K562 (cell line): Measurements from ENCODE around the gene METTL18. TPM values are rescaled to one million over a fixed set of nuclear protein-coding genes. Genes with fewer than 3 reads are reported as not detected.

Experiments used
- ATAC-seq: fragments of 200-7000 bp; cut with Tn5 transposase; 3 replicates; pipeline ENCODE4 v1.9.1; 2020; ENCODE audit warnings: moderate library complexity
- BruUV-seq: library from RNA; stranded (reverse); fragments of 400-500 nt; replicated peaks from 2 replicates; lab custom pipeline; 2021; lab: Mats Ljungman, UMichigan
- CTCF ChIA-PET: fragments of 300-600 bp; formaldehyde crosslinking; extraction: SDS; loops from one replicate; lab custom pipeline; 2021; ENCODE audit warnings: low intra/inter-chr PET ratio; lab: Yijun Ruan, JAX
- POLR2A ChIA-PET: fragments of 300-600, 350-650 bp; sonication (Branson Sonifier 250); formaldehyde crosslinking; extraction: SDS; loops from one replicate; lab custom pipeline; 2021; ENCODE audit warnings: antibody characterized with exemption, inconsistent platforms; lab: Yijun Ruan, JAX
- DNase-seq, 4 experiments: peaks; one replicate each; pipeline versions ENCODE4 v3.0.0 to v3.0.0-alpha.2; 2011 to 2018; ENCODE audit warnings: low spot score in 3 of 4, mixed read lengths in 3 of 4; ENCODE audit errors: extremely low read depth in 1 of 4
- FAIRE-seq: peaks from 2 replicates; lab custom pipeline; 2011; peaks lifted over from hg19 to GRCh38; lab: Jason Lieb, UNC
- H2AFZ ChIP-seq: 2 replicates; pipeline ENCODE4 v1.6.0; 2011; ENCODE audit warnings: low read depth, low read length, control low read depth, inconsistent platforms
- H3K27ac ChIP-seq: fragments of 200-600 bp; 3 replicates; pipeline ENCODE4 v1.8.0; 2011; ENCODE audit warnings: low read depth, mild to moderate bottlenecking, control low read depth, inconsistent platforms, low read length, moderate library complexity, mixed read lengths; ENCODE audit errors: extremely low read depth
- H3K27me3 ChIP-seq, 2 experiments: fragments of 300-600 bp in 1 of 2; 2 replicates in 1 of 2; 3 replicates in 1 of 2; pipeline versions ENCODE4 v1.6.0 to v1.8.0; 2011; ENCODE audit warnings: inconsistent platforms in 2 of 2, low read length in 2 of 2, mild to moderate bottlenecking in 1 of 2, mixed read lengths in 1 of 2, moderate library complexity in 1 of 2; ENCODE audit not compliant: control insufficient read depth in 2 of 2, insufficient read depth in 2 of 2
- H3K36me3 ChIP-seq: fragments of 300-600 bp; 3 replicates; pipeline ENCODE4 v1.8.0; 2011; ENCODE audit warnings: mild to moderate bottlenecking, low read length, inconsistent platforms; ENCODE audit not compliant: control insufficient read depth, insufficient read depth
- H3K4me1 ChIP-seq, 2 experiments: fragments of 200-600 bp in 1 of 2; replicated peaks in 1 of 2; 2 replicates in 1 of 2; 3 replicates in 1 of 2; pipeline versions ENCODE4 v1.5.1 to v1.8.0; 2011; ENCODE audit warnings: inconsistent platforms in 2 of 2, low read length in 2 of 2, mild to moderate bottlenecking in 1 of 2, mixed read lengths in 1 of 2, moderate library complexity in 1 of 2; ENCODE audit not compliant: control insufficient read depth in 2 of 2, insufficient read depth in 2 of 2
- H3K4me2 ChIP-seq: 2 replicates; pipeline ENCODE4 v1.6.1; 2011; ENCODE audit warnings: low read length, control low read depth, inconsistent platforms, mixed read lengths; ENCODE audit not compliant: insufficient read depth
- H3K4me3 ChIP-seq: fragments of 200-600 bp; sonication (generic), shearing (Covaris generic); 2 replicates; pipeline ENCODE4 v1.5.1; 2016; ENCODE audit warnings: control low read depth, inconsistent platforms
- H3K79me2 ChIP-seq: fragments of 200-600 bp; 3 replicates; pipeline ENCODE4 v1.8.0; 2011; ENCODE audit warnings: low read length, inconsistent platforms; ENCODE audit not compliant: control insufficient read depth, insufficient read depth
- H3K9ac ChIP-seq, 2 experiments: 2 replicates each; pipeline versions ENCODE4 v1.6.0 to v1.6.1; 2011; ENCODE audit warnings: low read depth in 2 of 2, low read length in 2 of 2, control low read depth in 1 of 2, inconsistent platforms in 1 of 2, mild to moderate bottlenecking in 1 of 2, mixed read lengths in 1 of 2; ENCODE audit not compliant: insufficient read depth in 1 of 2
- H3K9me1 ChIP-seq: one replicate; pipeline ENCODE4 v1.6.0; 2011; ENCODE audit warnings: inconsistent platforms, mild to moderate bottlenecking, low read length, moderate library complexity; ENCODE audit not compliant: control insufficient read depth, insufficient read depth
- H3K9me3 ChIP-seq: replicated peaks from 2 replicates; pipeline ENCODE4 v1.5.1; 2011; ENCODE audit warnings: low read depth, low read length, inconsistent platforms; ENCODE audit not compliant: control insufficient read depth, insufficient read depth
- H4K20me1 ChIP-seq: replicated peaks from 2 replicates; pipeline ENCODE4 v1.6.1; 2011; ENCODE audit warnings: low read length, inconsistent platforms, mixed read lengths; ENCODE audit not compliant: control insufficient read depth, insufficient read depth
- C11orf30 ChIP-seq: fragments of 450-650 bp; IDR thresholded peaks from 2 replicates; pipeline ENCODE4 v1.6.1; 2016; ENCODE audit warnings: low read depth, mild to moderate bottlenecking
- ELF1 ChIP-seq: fragments of 200-800 bp; sonication (Bioruptor generic); IDR thresholded peaks from 2 replicates; pipeline ENCODE4 v1.6.1; 2016; ENCODE audit warnings: missing genetic modification characterization, missing compliant biosample characterization
- GABPB1 ChIP-seq: sonication (generic); formaldehyde crosslinking; IDR thresholded peaks from 2 replicates; pipeline ENCODE4 v1.8.0; 2022; ENCODE audit warnings: mild to moderate bottlenecking, missing genetic modification reagents
- MAFG ChIP-seq: fragments of 450-650 bp; conservative IDR thresholded peaks from 2 replicates; pipeline ENCODE4 v1.6.1; 2016; ENCODE audit warnings: missing genetic modification characterization, missing compliant biosample characterization
- PHTF2 ChIP-seq: fragments of 250-450 bp; sonication (Bioruptor Pico); IDR thresholded peaks from 2 replicates; pipeline ENCODE4 v1.5.0; 2021; ENCODE audit warnings: mild to moderate bottlenecking
- ZNF316 ChIP-seq: fragments of 450-650 bp; IDR thresholded peaks from 2 replicates; pipeline ENCODE4 v1.6.1; 2016
- WGBS: fragments of 100-300 bp; shearing (Covaris generic); methylation state at CpG from one replicate; pipeline ENCODE4 v1.1.6; 2016; ENCODE audit warnings: low coverage, mixed read lengths; ENCODE audit not compliant: insufficient coverage; ENCODE audit errors: missing lambda C conversion rate; 5-methylcytosine and 5-hydroxymethylcytosine counted together
- in situ Hi-C: fragments of 300-500 bp; cut with MboI; formaldehyde crosslinking; loops from 4 replicates; pipeline ENCODE4 v1.15.0; 2018; ENCODE audit warnings: inconsistent platforms, mixed read lengths
- intact Hi-C: fragments of 100-400 bp; cut with micrococcal nuclease; formaldehyde crosslinking; loops from 2 replicates; pipeline ENCODE4 v1.14.2; 2022
- polyA plus RNA-seq, 8 experiments: library from polyadenylated mRNA; depleted of rRNA in 4 of 8; stranded (reverse) in 5 of 8; unstranded in 3 of 8; fragments of >200 nt; fragmentation: Nextera tagmentation in 2 of 8; fragmentation: Illumina TruSeq in 1 of 8; extraction: Ambion mirVana in 2 of 8; extraction: Trizol in 1 of 8; gene quantifications; 2 replicates each; pipeline versions ENCODE4 v1.2.1 to v1.2.3, GENCODE V29; 2011 to 2014; ENCODE audit warnings: inconsistent platforms in 1 of 8, missing spikeins in 1 of 8
- total RNA-seq, 7 experiments: library from RNA; depleted of rRNA in 6 of 7; stranded (reverse); fragments of >200 nt in 6 of 7; fragmentation: Illumina TruSeq in 2 of 7; extraction: Trizol in 2 of 7; gene quantifications; 2 replicates each; pipeline versions ENCODE4 v1.2.1 to v1.2.3, GENCODE V29; 2011 to 2021; ENCODE audit warnings: low replicate concordance in 1 of 7
- TF ChIP-seq, protein P1 (sequence below): sonication (generic); formaldehyde crosslinking; IDR thresholded peaks from 2 replicates; pipeline ENCODE4 v1.8.0; 2022; ENCODE audit warnings: missing genetic modification reagents, mild to moderate bottlenecking, moderate library complexity, borderline replicate concordance

The METTL18 gene
- total and polyA plus RNA-seq, 9 of the 15 experiments (the other 6 are each of a cell fraction or from before 2014, with no cell fraction given), result 9.5 to 40.2 (median 14.7) TPM

DNA sequence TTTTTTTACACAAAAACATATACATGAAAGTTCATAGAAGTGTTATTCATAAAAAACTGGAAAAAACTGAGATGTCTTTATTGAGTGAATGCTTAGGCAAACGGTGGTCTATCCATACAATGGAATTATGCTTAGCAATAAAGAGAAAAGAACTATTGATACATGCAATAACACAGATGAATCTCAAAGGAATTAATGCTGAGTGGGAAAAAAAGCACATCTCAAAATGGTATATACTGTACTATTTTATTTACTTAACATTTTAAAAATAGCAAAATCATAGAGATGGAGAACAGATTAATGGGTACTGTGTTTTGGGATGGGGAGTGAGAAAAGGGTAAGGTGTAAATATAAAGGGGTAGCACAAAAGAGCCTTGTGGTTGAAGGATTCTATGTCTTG lies 29.8 kb downstream of the METTL18 start:
- no peaks in the 10 kb centered on the region for H4K20me1 ChIP-seq
- POLR2A ChIA-PET, result interaction anchor here (1.2 kb wide), 1 partner anchor 10 kb away, joined by 5 read pairs; no protein-coding TSS in a partner anchor
- no peaks in the 10 kb centered on the region for H3K79me2 ChIP-seq
- H3K4me2 ChIP-seq, result no peak overlapping the region
- no peak for DNase-seq
- no peaks in the 10 kb centered on the region for H3K36me3 ChIP-seq
- no TSS peak for BruUV-seq
- TF ChIP-seq GABPB1 (CRISPR knock-in tag) (no peak), PHTF2 (CRISPR knock-in tag) (no peak), ZNF316 (peak; percentile 80), MAFG (peak; percentile 44; the same call in 1 of the 2 replicates), ELF1 (tag) (no peak), C11orf30 (peak; percentile 24; the same call in 1 of the 2 replicates)
- TF ChIP-seq, protein P1, sequence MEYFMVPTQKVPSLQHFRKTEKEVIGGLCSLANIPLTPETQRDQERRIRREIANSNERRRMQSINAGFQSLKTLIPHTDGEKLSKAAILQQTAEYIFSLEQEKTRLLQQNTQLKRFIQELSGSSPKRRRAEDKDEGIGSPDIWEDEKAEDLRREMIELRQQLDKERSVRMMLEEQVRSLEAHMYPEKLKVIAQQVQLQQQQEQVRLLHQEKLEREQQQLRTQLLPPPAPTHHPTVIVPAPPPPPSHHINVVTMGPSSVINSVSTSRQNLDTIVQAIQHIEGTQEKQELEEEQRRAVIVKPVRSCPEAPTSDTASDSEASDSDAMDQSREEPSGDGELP, result no peak
- TF ChIP-seq, all 486 proteins: peak for 3
- no peak for ATAC-seq
- Histone ChIP-seq H3K27ac (no peak overlapping the region), H3K4me3 (no peak overlapping the region), H3K9me3 (no peaks in the 10 kb centered on the region), H3K4me1 (no peaks in the 10 kb centered on the region), H3K9me1 (no peaks in the 10 kb centered on the region), H2AFZ (no peak overlapping the region), H3K27me3 (peaks cover 0 to 6% of the 10 kb centered on the region in 2 experiments; a peak in 2 of 5 replicates), H3K9ac (no peak overlapping the region)
- intact Hi-C loops, result no loop called here
- WGBS, result 0% methylated on average over 1 of the region's 1 CpG
- no peak for FAIRE-seq
- CTCF ChIA-PET, result no interaction called here
- in situ Hi-C loops, result no loop called here
